HL-60 (cell line): ENCODE results near the gene UBQLN4.

Experiments
- DNase-seq, 2 experiments: peaks; one replicate each; pipeline ENCODE4 v3.0.0-alpha.2; 2010 to 2020; ENCODE audit warnings: low read depth in 1 of 2, low spot score in 1 of 2
- H3K27ac ChIP-seq: fragments of 250-450 bp; sonication (Bioruptor Pico); replicated peaks from 2 replicates; pipeline ENCODE4 v1.5.1; 2020; ENCODE audit warnings: mild to moderate bottlenecking, moderate library complexity
- H3K27me3 ChIP-seq: fragments of 250-450 bp; sonication (Bioruptor Pico); 2 replicates; pipeline ENCODE4 v1.5.1; 2021; ENCODE audit warnings: mild to moderate bottlenecking, moderate library complexity; ENCODE audit not compliant: insufficient read depth, poor library complexity, severe bottlenecking
- H3K4me3 ChIP-seq: replicated peaks from 2 replicates; pipeline ENCODE4 v1.5.1; 2011; ENCODE audit warnings: mild to moderate bottlenecking, control low read depth, low read length; ENCODE audit not compliant: insufficient read depth
- GABPA ChIP-seq: IDR thresholded peaks from 2 replicates; pipeline ENCODE4 v1.6.1; 2012; ENCODE audit warnings: low read depth
- POLR2AphosphoS5 ChIP-seq: IDR thresholded peaks from 2 replicates; pipeline ENCODE4 v1.6.1; 2012; ENCODE audit warnings: low read depth
- SPI1 ChIP-seq: IDR thresholded peaks from 2 replicates; pipeline ENCODE4 v1.6.1; 2012; ENCODE audit warnings: low read depth, mild to moderate bottlenecking, borderline replicate concordance
- TF ChIP-seq, protein P1 (sequence below): IDR thresholded peaks from 2 replicates; pipeline ENCODE4 v1.6.1; 2012; ENCODE audit warnings: low read depth; ENCODE audit not compliant: insufficient replicate concordance
- TF ChIP-seq, protein P2 (sequence below): IDR thresholded peaks from one replicate; pipeline ENCODE4 v1.5.1; 2011; ENCODE audit warnings: low read length, control low read depth, inconsistent platforms; ENCODE audit not compliant: insufficient read depth

The UBQLN4 gene

DNA sequence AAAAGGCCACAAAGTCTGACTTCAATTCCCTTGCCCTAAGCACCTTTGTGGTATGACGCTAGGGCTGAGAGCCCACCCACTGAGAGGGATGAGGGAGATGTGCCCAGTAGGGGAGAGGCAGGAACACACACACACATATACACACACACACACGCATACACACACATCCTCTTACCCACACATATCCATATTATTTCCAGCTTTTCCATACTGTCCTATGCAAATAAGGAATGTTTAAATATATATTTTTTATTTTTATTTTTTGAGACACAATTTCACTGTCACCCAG lies 10.3 kb upstream of the UBQLN4 start:
- H3K27me3 ChIP-seq: no peaks in the 10 kb centered on the region
- H3K27ac ChIP-seq: no peak overlapping the region
- no peak for DNase-seq
- no peak overlapping the region for H3K4me3 ChIP-seq
- TF ChIP-seq, protein P1, sequence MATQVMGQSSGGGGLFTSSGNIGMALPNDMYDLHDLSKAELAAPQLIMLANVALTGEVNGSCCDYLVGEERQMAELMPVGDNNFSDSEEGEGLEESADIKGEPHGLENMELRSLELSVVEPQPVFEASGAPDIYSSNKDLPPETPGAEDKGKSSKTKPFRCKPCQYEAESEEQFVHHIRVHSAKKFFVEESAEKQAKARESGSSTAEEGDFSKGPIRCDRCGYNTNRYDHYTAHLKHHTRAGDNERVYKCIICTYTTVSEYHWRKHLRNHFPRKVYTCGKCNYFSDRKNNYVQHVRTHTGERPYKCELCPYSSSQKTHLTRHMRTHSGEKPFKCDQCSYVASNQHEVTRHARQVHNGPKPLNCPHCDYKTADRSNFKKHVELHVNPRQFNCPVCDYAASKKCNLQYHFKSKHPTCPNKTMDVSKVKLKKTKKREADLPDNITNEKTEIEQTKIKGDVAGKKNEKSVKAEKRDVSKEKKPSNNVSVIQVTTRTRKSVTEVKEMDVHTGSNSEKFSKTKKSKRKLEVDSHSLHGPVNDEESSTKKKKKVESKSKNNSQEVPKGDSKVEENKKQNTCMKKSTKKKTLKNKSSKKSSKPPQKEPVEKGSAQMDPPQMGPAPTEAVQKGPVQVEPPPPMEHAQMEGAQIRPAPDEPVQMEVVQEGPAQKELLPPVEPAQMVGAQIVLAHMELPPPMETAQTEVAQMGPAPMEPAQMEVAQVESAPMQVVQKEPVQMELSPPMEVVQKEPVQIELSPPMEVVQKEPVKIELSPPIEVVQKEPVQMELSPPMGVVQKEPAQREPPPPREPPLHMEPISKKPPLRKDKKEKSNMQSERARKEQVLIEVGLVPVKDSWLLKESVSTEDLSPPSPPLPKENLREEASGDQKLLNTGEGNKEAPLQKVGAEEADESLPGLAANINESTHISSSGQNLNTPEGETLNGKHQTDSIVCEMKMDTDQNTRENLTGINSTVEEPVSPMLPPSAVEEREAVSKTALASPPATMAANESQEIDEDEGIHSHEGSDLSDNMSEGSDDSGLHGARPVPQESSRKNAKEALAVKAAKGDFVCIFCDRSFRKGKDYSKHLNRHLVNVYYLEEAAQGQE: no peak
- TF ChIP-seq, protein P2, sequence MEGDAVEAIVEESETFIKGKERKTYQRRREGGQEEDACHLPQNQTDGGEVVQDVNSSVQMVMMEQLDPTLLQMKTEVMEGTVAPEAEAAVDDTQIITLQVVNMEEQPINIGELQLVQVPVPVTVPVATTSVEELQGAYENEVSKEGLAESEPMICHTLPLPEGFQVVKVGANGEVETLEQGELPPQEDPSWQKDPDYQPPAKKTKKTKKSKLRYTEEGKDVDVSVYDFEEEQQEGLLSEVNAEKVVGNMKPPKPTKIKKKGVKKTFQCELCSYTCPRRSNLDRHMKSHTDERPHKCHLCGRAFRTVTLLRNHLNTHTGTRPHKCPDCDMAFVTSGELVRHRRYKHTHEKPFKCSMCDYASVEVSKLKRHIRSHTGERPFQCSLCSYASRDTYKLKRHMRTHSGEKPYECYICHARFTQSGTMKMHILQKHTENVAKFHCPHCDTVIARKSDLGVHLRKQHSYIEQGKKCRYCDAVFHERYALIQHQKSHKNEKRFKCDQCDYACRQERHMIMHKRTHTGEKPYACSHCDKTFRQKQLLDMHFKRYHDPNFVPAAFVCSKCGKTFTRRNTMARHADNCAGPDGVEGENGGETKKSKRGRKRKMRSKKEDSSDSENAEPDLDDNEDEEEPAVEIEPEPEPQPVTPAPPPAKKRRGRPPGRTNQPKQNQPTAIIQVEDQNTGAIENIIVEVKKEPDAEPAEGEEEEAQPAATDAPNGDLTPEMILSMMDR: no peak
- TF ChIP-seq POLR2AphosphoS5 (no peak), SPI1 (no peak), GABPA (no peak)

DNA sequence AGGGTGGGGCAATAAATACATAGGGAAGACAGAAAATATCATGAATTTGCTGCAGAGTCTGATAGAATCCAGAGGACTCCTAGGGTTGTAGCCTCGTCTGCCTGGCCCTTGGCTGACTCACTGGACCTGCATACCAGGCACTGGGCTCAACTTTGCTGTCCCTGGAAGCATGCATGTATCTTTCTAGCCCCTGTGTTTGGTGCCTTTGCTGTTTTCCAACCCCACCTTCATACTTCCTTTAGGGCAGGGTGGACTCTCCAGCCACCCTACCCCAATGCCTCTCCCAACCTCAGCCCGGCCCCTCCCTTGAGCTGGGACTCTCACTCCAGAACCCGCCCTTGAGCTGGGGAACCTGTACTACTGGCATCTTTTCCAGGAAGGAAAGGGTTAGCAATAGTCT lies 8.6 kb upstream of the UBQLN4 start:
- TF ChIP-seq GABPA (no peak), SPI1 (no peak), POLR2AphosphoS5 (no peak)
- TF ChIP-seq, protein P1: no peak
- TF ChIP-seq, protein P2: no peak
- H3K4me3 ChIP-seq: no peak overlapping the region
- DNase-seq: no peak
- no peaks in the 10 kb centered on the region for H3K27me3 ChIP-seq
- H3K27ac ChIP-seq: no peak overlapping the region

DNA sequence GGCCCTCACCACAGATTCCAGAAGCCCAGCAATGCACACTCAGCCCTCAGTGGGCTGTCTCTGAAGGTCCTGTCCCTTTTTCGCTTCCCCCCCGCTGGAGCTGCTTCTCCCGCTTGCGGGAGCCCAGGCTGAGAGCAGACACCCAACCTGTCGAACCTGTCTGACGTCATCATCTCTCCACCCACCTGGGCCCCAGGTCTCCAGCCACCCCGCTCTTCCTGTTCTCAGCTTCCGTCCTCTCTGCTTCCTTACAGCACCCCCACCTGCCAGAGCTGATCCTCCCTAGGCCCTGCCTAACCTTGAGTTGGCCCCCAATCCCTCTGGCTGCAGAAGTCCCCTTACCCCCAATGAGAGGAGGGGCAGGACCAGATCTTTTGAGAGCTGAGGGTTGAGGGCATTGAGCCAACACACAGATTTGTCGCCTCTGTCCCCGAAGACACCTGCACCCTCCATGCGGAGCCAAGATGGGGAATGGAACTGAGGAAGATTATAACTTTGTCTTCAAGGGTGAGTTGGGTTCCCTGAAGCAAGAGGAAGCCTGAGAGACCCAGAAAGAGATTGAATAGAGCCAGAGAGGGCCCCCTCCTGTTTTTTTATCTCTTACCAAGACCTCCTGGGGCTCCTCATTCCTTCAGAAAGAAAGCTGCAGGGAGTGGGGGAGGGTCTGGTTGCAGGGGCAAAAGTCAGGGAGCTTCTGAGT lies 7.5 kb upstream of the UBQLN4 start, which contains the start of gene RAB25:
Gene RAB25, plus strand, starts transcription at position 224 of the 700 bp plus-strand sequence. Its CDS starts 241 bp downstream, at position 465.
- no peak for DNase-seq

More for the DNA sequence above, 7.5 kb upstream of the UBQLN4 start, which contains the start of gene RAB25:
- H3K27me3 ChIP-seq: no peaks in the 10 kb centered on the region
- no peak within 1 kb of the TSS for H3K27ac ChIP-seq
- H3K4me3 ChIP-seq: no peak within 1 kb of the TSS
- TF ChIP-seq, protein P2: no peak
- TF ChIP-seq SPI1: no peak
- no peak for TF ChIP-seq GABPA
